Measurements from ENCODE around the gene B4GALNT3. TPM values are rescaled to one million over a fixed set of nuclear protein-coding genes. Genes with fewer than 3 reads are reported as not detected.

Gene B4GALNT3
- total and polyA plus RNA-seq, 3 experiments from 2014 or later: 3.1 to 6.9 (median 3.5) TPM

- H3K36me3 Mint-ChIP-seq: no peaks in the 10 kb centered on the region
- H3K27me3 Mint-ChIP-seq: peaks cover 8% of the 10 kb centered on the region in 2 donors
- Histone ChIP-seq H3K27me3 (ENCODE audit: insufficient read depth, low read length, poor library complexity, severe bottlenecking) (no peaks in the 10 kb centered on the region), H3K4me1 (ENCODE audit: insufficient read depth, low read length) (no peaks in the 10 kb centered on the region), H3K9me3 (ENCODE audit: low read length) (no peaks in the 10 kb centered on the region), H3K4me3 (ENCODE audit: low read length) (no peak overlapping the region), H3K27ac (ENCODE audit: low read depth, low read length) (no peak overlapping the region), H3K36me3 (ENCODE audit: insufficient read depth, low read length) (no peaks in the 10 kb centered on the region)
- POLR2A ChIA-PET: no interaction called here
- CTCF ChIA-PET: no interaction called here
- no peak overlapping the region for H3K27ac Mint-ChIP-seq
- H3K4me3 Mint-ChIP-seq: no peak overlapping the region
- H3K4me1 Mint-ChIP-seq: peaks cover 0 to 2% (median 0%) of the 10 kb centered on the region in 3 donors
- DNase-seq: no peak
- no peaks in the 10 kb centered on the region for H3K9me3 Mint-ChIP-seq
Observed at GRCh38 chr12:513446-513845, 53.7 kb downstream of the B4GALNT3 start.

GRCh38 chr12:517538-517937 lies 57.8 kb downstream of the B4GALNT3 start:
- POLR2A ChIA-PET: no interaction called here
- Mint-ChIP-seq H3K27ac (no peak overlapping the region), H3K36me3 (no peaks in the 10 kb centered on the region), H3K4me3 (no peak overlapping the region), H3K4me1 (no peaks in the 10 kb centered on the region), H3K9me3 (no peaks in the 10 kb centered on the region), H3K27me3 (peaks cover 3 to 18% of the 10 kb centered on the region in 2 donors)
- Histone ChIP-seq H3K27ac (ENCODE audit: low read depth, low read length) (no peak overlapping the region), H3K4me3 (ENCODE audit: low read length) (no peak overlapping the region), H3K36me3 (ENCODE audit: insufficient read depth, low read length) (no peaks in the 10 kb centered on the region), H3K27me3 (ENCODE audit: insufficient read depth, low read length, poor library complexity, severe bottlenecking) (peaks cover 10% of the 10 kb centered on the region), H3K4me1 (ENCODE audit: insufficient read depth, low read length) (no peaks in the 10 kb centered on the region), H3K9me3 (ENCODE audit: low read length) (no peaks in the 10 kb centered on the region)
- CTCF ChIA-PET: no interaction called here
- DNase-seq: no peak

- Mint-ChIP-seq H3K9me3 (no peaks in the 10 kb centered on the region), H3K4me3 (no peak overlapping the region), H3K36me3 (no peaks in the 10 kb centered on the region), H3K27me3 (peaks cover 0 to 10% of the 10 kb centered on the region in 2 donors), H3K27ac (peak overlapping the region in 1 of 8 donors; percentile 49), H3K4me1 (peaks cover 0 to 4% (median 0%) of the 10 kb centered on the region in 3 donors)
- no peaks in the 10 kb centered on the region for H3K9me3 ChIP-seq (ENCODE audit: low read length)
- no peaks in the 10 kb centered on the region for H3K36me3 ChIP-seq (ENCODE audit: insufficient read depth, low read length)
- no peak overlapping the region for H3K4me3 ChIP-seq (ENCODE audit: low read length)
- CTCF ChIA-PET: interaction anchor here (1.6 kb wide), 1 partner anchor 13 kb away, joined by 3 read pairs; no protein-coding TSS in a partner anchor
- H3K27ac ChIP-seq (ENCODE audit: low read depth, low read length): no peak overlapping the region
- no peaks in the 10 kb centered on the region for H3K4me1 ChIP-seq (ENCODE audit: insufficient read depth, low read length)
- no peak for DNase-seq
- peaks cover 10% of the 10 kb centered on the region for H3K27me3 ChIP-seq (ENCODE audit: insufficient read depth, low read length, poor library complexity, severe bottlenecking)
- POLR2A ChIA-PET: no interaction called here
Observed at GRCh38 chr12:520119-520518, 60.4 kb downstream of the B4GALNT3 start.

GRCh38 chr12:522692-523378 lies 63.1 kb downstream of the B4GALNT3 start:
- H3K4me3 ChIP-seq (ENCODE audit: low read length): no peak overlapping the region

GRCh38 chr12:524167-524951 lies 64.6 kb downstream of the B4GALNT3 start:
- Mint-ChIP-seq H3K27me3 (peaks cover 0 to 10% of the 10 kb centered on the region in 2 donors), H3K27ac (no peak overlapping the region), H3K9me3 (peaks cover 0 to 4% (median 2%) of the 10 kb centered on the region in 5 donors), H3K4me3 (no peak overlapping the region), H3K4me1 (peaks cover 0 to 6% (median 0%) of the 10 kb centered on the region in 3 donors), H3K36me3 (no peaks in the 10 kb centered on the region)
- CTCF ChIA-PET: no interaction called here
- H3K4me1 ChIP-seq (ENCODE audit: insufficient read depth, low read length): no peaks in the 10 kb centered on the region
- H3K27ac ChIP-seq (ENCODE audit: low read depth, low read length): no peak overlapping the region
- POLR2A ChIA-PET: no interaction called here
- DNase-seq: no peak
- no peaks in the 10 kb centered on the region for H3K9me3 ChIP-seq (ENCODE audit: low read length)
- H3K36me3 ChIP-seq (ENCODE audit: insufficient read depth, low read length): no peaks in the 10 kb centered on the region
- H3K4me3 ChIP-seq (ENCODE audit: low read length): no peak overlapping the region
- peaks cover 10% of the 10 kb centered on the region for H3K27me3 ChIP-seq (ENCODE audit: insufficient read depth, low read length, poor library complexity, severe bottlenecking)

More at GRCh38 chr12:522692-523378, 63.1 kb downstream of the B4GALNT3 start:
- ChIA-PET POLR2A (no interaction called here), CTCF (no interaction called here)
- Mint-ChIP-seq H3K4me3 (no peak overlapping the region), H3K27ac (peak overlapping the region in 1 of 8 donors; percentile 88), H3K36me3 (no peaks in the 10 kb centered on the region), H3K9me3 (no peaks in the 10 kb centered on the region), H3K27me3 (peaks cover 0 to 10% of the 10 kb centered on the region in 2 donors), H3K4me1 (peaks cover 0 to 6% (median 0%) of the 10 kb centered on the region in 3 donors)
- no peaks in the 10 kb centered on the region for H3K4me1 ChIP-seq (ENCODE audit: insufficient read depth, low read length)
- H3K27me3 ChIP-seq (ENCODE audit: insufficient read depth, low read length, poor library complexity, severe bottlenecking): peaks cover 10% of the 10 kb centered on the region
- DNase-seq: no peak
- no peaks in the 10 kb centered on the region for H3K36me3 ChIP-seq (ENCODE audit: insufficient read depth, low read length)
- H3K9me3 ChIP-seq (ENCODE audit: low read length): no peaks in the 10 kb centered on the region
- no peak overlapping the region for H3K27ac ChIP-seq (ENCODE audit: low read depth, low read length)

- DNase-seq: no peak
- H3K27me3 ChIP-seq (ENCODE audit: insufficient read depth, low read length, poor library complexity, severe bottlenecking): no peaks in the 10 kb centered on the region
- ChIA-PET POLR2A (no interaction called here), CTCF (no interaction called here)
- Mint-ChIP-seq H3K27me3 (no peaks in the 10 kb centered on the region), H3K27ac (peak overlapping the region in 1 of 8 donors; percentile 44), H3K36me3 (no peaks in the 10 kb centered on the region), H3K4me1 (peaks cover 0 to 6% (median 0%) of the 10 kb centered on the region in 3 donors), H3K4me3 (no peak overlapping the region), H3K9me3 (peaks cover 0 to 6% (median 2%) of the 10 kb centered on the region in 5 donors)
- H3K36me3 ChIP-seq (ENCODE audit: insufficient read depth, low read length): no peaks in the 10 kb centered on the region
- H3K27ac ChIP-seq (ENCODE audit: low read depth, low read length): no peak overlapping the region
- H3K4me3 ChIP-seq (ENCODE audit: low read length): no peak overlapping the region
- H3K4me1 ChIP-seq (ENCODE audit: insufficient read depth, low read length): no peaks in the 10 kb centered on the region
- no peaks in the 10 kb centered on the region for H3K9me3 ChIP-seq (ENCODE audit: low read length)
Observed at GRCh38 chr12:526089-526488, 66.3 kb downstream of the B4GALNT3 start.

GRCh38 chr12:527241-527640 lies 67.5 kb downstream of the B4GALNT3 start:
- ChIA-PET POLR2A (no interaction called here), CTCF (interaction anchor here (1.6 kb wide), 1 partner anchor 10 kb away, joined by 5 read pairs; no protein-coding TSS in a partner anchor)
- Mint-ChIP-seq H3K4me3 (no peak overlapping the region), H3K4me1 (peaks cover 0 to 6% (median 0%) of the 10 kb centered on the region in 3 donors), H3K9me3 (peaks cover 0 to 9% (median 5%) of the 10 kb centered on the region in 5 donors), H3K27me3 (no peaks in the 10 kb centered on the region), H3K36me3 (peaks cover 0 to 4% (median 2%) of the 10 kb centered on the region in 3 donors), H3K27ac (no peak overlapping the region)
- H3K36me3 ChIP-seq (ENCODE audit: insufficient read depth, low read length): no peaks in the 10 kb centered on the region
- H3K4me1 ChIP-seq (ENCODE audit: insufficient read depth, low read length): no peaks in the 10 kb centered on the region
- H3K27me3 ChIP-seq (ENCODE audit: insufficient read depth, low read length, poor library complexity, severe bottlenecking): no peaks in the 10 kb centered on the region
- H3K27ac ChIP-seq (ENCODE audit: low read depth, low read length): no peak overlapping the region
- no peak overlapping the region for H3K4me3 ChIP-seq (ENCODE audit: low read length)
- DNase-seq: no peak
- H3K9me3 ChIP-seq (ENCODE audit: low read length): no peaks in the 10 kb centered on the region

- H3K4me1 ChIP-seq (ENCODE audit: insufficient read depth, low read length): no peaks in the 10 kb centered on the region
- H3K27me3 ChIP-seq (ENCODE audit: insufficient read depth, low read length, poor library complexity, severe bottlenecking): no peaks in the 10 kb centered on the region
- Mint-ChIP-seq H3K9me3 (peaks cover 0 to 14% (median 7%) of the 10 kb centered on the region in 5 donors), H3K27me3 (no peaks in the 10 kb centered on the region), H3K4me3 (no peak overlapping the region), H3K36me3 (peaks cover 0 to 9% (median 3%) of the 10 kb centered on the region in 3 donors), H3K27ac (no peak overlapping the region), H3K4me1 (peaks cover 0 to 6% (median 0%) of the 10 kb centered on the region in 3 donors)
- ChIA-PET CTCF (interaction anchor here (1.6 kb wide), 1 partner anchor 10 kb away, joined by 5 read pairs; no protein-coding TSS in a partner anchor), POLR2A (no interaction called here)
- H3K9me3 ChIP-seq (ENCODE audit: low read length): no peaks in the 10 kb centered on the region
- H3K27ac ChIP-seq (ENCODE audit: low read depth, low read length): no peak overlapping the region
- H3K4me3 ChIP-seq (ENCODE audit: low read length): no peak overlapping the region
- no peaks in the 10 kb centered on the region for H3K36me3 ChIP-seq (ENCODE audit: insufficient read depth, low read length)
- no peak for DNase-seq
Observed at GRCh38 chr12:527729-528128, 68.0 kb downstream of the B4GALNT3 start.

All from CD8-positive, alpha-beta memory T cell (primary cell).